DMS114 treated with DMSO at 0.1 percent for 48 hours (cell line): ENCODE data around the gene TXNDC2.

Experiments
- DNase-seq: peaks from one replicate; lab custom pipeline; 2025; ENCODE audit not compliant: unreplicated experiment; lab: John Stamatoyannopoulos, UW

The TXNDC2 gene

DNA sequence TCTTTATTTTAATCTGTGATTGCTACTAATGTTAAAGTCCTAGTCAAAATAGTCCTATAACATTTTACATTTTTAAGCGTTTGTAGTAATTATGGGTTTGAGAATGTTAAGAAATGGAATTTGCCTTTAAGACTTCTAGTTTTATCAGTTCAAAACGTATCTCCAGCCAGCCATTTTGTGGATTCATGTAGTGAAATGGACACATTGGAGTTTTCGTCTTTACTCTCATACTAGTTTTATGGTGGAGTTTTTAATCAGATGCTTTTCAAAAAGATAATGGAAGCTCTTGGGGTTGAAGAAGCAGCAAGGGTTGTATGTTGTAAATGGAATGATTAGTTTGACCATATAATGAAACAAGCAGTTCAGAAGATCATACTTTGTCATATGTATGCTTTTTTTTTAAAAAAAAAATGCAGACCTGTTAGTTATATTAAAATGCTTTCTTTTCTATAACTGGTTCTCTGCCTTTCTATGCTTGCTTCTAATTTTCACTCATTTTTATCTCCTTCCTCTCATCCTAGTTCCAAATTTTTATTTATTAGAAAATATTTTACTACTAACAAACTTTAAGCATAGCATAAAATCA is 44.6 kb downstream of the TXNDC2 start:
- DNase-seq = no peak

DNA sequence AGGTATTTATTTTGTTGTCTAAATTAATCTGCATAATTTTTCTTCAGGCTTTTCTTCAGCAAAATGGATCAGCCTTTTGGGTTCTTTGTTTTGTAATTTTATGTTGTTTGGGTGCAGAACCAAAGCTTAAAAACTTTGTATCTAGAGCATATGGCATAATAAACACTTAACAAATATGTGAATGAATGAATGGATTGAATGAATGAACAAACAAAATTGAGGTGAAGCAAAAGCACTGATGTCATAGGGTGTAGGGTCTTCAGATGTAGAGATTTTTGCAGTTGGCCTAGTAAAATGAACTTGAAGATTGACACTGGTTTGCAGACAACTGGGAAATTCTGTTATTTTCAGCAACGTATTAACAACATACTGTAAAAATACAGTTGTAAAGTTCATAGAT is 45.4 kb downstream of the TXNDC2 start:
- no peak for DNase-seq

DNA sequence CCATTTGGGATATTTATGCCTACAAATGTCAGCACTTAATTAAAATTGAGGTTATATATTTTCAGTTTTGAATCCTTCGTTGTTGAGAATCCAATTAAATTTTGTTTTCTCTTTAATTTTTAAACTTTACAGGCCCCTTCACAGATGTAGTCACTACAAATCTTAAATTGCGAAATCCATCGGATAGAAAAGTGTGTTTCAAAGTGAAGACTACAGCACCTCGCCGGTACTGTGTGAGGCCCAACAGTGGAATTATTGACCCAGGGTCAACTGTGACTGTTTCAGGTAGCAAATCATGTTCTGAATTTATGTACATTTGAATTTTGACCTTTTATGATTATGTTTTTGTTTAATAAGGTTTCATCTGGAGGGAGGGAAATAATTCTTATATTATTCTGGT is 45.9 kb downstream of the TXNDC2 start:
- DNase-seq = no peak

DNA sequence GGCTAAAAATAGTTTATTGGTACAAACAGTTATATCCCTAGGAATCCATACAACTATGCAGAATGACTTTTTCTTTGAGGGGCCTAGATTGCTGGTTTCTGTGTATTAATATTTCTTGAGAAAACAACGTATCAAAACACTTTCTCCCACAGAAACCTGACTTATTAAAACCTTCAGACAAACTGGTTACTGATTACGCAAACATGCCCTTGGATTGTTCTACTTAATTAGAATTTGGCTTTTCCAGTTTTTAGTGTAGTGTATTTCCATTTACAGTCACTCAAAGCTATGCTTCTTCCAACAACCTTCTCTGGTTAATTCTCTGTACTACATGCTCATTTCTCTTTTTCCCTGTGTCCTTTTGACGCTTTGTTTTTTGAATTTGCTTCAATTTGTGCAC is 48.1 kb downstream of the TXNDC2 start:
- DNase-seq = no peak

DNA sequence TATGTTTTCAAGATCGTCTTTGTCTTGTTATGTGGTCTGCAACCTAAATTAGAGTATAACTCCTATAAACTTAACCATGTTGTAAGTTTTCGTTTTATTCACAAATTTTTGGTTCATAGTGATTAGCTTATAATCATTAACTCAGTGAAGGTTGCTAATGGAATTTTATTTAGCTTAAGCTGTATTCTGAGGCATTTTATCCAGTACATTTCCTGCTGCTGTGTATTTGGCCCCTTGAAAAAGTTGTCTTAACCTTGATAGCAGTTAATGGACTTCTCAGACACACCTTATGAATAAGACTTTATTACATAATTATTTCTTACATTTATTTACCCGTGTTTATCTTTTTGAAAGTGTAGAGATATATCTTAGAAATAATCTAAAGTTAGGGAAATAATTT is 48.5 kb downstream of the TXNDC2 start:
- DNase-seq = no peak
